ENCODE measurements around the gene MYO10. TPM values are rescaled to one million over a fixed set of nuclear protein-coding genes. Genes with fewer than 3 reads are reported as not detected.

MYO10 gene
- total RNA-seq, 2 donors from 2014 or later, result 24.7 to 77.0 TPM

DNA sequence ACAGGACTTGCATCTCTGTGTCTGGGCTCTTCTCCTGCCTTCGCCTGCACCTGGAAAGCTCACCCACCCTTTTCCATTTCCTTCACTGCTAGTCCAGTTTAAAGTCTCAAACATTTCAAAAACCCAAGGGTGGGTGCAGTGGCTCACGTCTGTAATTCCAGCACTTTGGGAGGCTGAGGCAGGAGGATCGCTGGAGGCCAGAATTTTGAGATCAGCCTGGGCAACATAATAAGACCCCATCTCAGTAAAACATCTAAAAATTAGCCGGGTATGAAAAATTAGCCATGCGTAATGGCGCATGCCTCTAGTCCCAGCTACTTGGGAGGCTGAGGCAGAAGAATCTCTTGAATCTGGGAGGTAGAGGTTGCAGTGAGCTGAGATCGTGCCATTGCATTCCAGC lies 179.4 kb downstream of the MYO10 start:
- TF ChIP-seq POLR2AphosphoS5 (IDR thresholded peaks at IDR 0.05) (no peak), POLR2A (IDR thresholded peaks at IDR 0.05) (no peak)
- TF ChIP-seq, protein P1, sequence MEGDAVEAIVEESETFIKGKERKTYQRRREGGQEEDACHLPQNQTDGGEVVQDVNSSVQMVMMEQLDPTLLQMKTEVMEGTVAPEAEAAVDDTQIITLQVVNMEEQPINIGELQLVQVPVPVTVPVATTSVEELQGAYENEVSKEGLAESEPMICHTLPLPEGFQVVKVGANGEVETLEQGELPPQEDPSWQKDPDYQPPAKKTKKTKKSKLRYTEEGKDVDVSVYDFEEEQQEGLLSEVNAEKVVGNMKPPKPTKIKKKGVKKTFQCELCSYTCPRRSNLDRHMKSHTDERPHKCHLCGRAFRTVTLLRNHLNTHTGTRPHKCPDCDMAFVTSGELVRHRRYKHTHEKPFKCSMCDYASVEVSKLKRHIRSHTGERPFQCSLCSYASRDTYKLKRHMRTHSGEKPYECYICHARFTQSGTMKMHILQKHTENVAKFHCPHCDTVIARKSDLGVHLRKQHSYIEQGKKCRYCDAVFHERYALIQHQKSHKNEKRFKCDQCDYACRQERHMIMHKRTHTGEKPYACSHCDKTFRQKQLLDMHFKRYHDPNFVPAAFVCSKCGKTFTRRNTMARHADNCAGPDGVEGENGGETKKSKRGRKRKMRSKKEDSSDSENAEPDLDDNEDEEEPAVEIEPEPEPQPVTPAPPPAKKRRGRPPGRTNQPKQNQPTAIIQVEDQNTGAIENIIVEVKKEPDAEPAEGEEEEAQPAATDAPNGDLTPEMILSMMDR (IDR thresholded peaks at IDR 0.05), result no peak
- Histone ChIP-seq H3K27ac (no peak overlapping the region), H3K4me1 (replicated peaks) (no peaks in the 10 kb centered on the region), H3K9me3 (no peaks in the 10 kb centered on the region), H3K4me3 (no peak overlapping the region), H3K27me3 (replicated peaks; ENCODE audit: insufficient read depth) (no peaks in the 10 kb centered on the region), H3K36me3 (no peaks in the 10 kb centered on the region)
- WGBS, result 97% methylated on average over 7 of the region's 7 CpGs
- intact Hi-C loops (cut with DNase I), result no loop called here
- no peak for DNase-seq (ENCODE audit: low spot score)

DNA sequence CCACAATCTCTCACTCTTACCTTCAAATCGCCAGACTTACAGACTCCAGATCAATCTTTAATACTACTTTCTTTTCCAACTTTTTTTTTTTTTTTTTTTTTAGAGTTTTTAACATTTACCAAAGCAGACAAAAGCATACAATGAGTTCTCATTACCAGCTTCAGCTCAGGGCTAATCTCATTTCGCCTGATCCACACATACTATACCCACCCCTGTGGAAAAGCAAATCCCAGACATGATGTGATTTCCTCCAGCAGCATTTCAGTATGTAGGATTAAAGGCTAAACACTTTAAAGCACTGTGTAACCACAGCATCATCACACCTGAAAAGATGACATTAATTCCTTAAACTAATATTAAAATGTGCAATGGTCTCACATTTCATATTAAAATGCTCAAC lies 180.4 kb downstream of the MYO10 start:
- no peak for DNase-seq (ENCODE audit: low spot score)
- Histone ChIP-seq H3K4me1 (replicated peaks) (no peaks in the 10 kb centered on the region), H3K9me3 (no peaks in the 10 kb centered on the region), H3K4me3 (no peak overlapping the region), H3K36me3 (no peaks in the 10 kb centered on the region), H3K27me3 (replicated peaks; ENCODE audit: insufficient read depth) (no peaks in the 10 kb centered on the region), H3K27ac (no peak overlapping the region)
- intact Hi-C loops (cut with DNase I), result no loop called here
- TF ChIP-seq POLR2A (IDR thresholded peaks at IDR 0.05), result no peak
- TF ChIP-seq POLR2AphosphoS5 (IDR thresholded peaks at IDR 0.05), result no peak
- TF ChIP-seq, protein P1 (IDR thresholded peaks at IDR 0.05), result no peak
- whole genome bisulfite sequencing, result 93% methylated on average over 2 of the region's 2 CpGs

DNA sequence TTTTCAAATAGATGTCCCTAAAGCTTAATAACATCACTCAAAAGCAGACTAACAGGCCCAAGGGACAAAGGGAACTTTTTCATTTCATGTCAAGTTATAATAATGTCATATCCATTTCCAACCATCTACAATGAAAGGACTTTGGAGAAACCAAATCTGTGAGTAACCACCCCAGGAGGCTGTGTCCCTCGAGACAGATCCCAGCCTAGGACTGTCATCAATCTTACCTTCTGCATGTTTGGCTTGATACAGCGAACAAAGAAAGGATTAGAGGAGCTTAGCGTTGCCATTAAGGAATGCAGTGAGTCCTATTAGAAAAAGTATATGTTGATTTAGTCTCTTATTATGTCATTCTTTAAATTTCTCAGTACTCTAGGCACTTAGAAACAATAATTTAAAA lies 181.5 kb downstream of the MYO10 start:
- intact Hi-C loops (cut with DNase I), result no loop called here
- 60% methylated on average over 3 of the region's 3 CpGs for WGBS
- Histone ChIP-seq H3K27ac (no peak overlapping the region), H3K4me1 (replicated peaks) (no peaks in the 10 kb centered on the region), H3K27me3 (replicated peaks; ENCODE audit: insufficient read depth) (no peaks in the 10 kb centered on the region), H3K36me3 (no peaks in the 10 kb centered on the region), H3K4me3 (no peak overlapping the region), H3K9me3 (no peaks in the 10 kb centered on the region)
- TF ChIP-seq POLR2AphosphoS5 (IDR thresholded peaks at IDR 0.05), result no peak
- TF ChIP-seq POLR2A (IDR thresholded peaks at IDR 0.05), result no peak
- TF ChIP-seq, protein P1 (IDR thresholded peaks at IDR 0.05), result no peak
- no peak for DNase-seq (ENCODE audit: low spot score)

DNA sequence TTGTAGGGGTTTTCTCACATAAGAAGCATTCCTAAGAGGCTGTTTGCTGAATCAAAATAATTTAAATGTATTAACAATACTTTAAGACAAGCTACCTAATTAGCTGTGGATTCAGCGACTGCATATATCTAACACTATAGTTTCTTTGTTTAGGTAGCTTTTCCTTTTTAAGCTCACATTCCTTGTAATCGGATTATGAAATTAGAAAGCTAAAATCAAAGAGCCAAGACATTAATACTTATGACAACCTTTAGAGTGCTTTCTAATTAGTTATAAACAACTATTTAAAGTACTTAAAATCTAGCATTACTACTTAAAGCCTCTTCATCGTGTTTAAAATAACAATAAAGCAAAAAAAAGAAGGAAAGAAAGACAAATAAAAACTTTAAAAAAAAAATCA lies 182.0 kb downstream of the MYO10 start:
- 81% methylated on average over 3 of the region's 3 CpGs for WGBS
- DNase-seq (ENCODE audit: low spot score), result no peak
- Histone ChIP-seq H3K27me3 (replicated peaks; ENCODE audit: insufficient read depth) (no peaks in the 10 kb centered on the region), H3K4me1 (replicated peaks) (no peaks in the 10 kb centered on the region), H3K4me3 (no peak overlapping the region), H3K36me3 (no peaks in the 10 kb centered on the region), H3K9me3 (no peaks in the 10 kb centered on the region), H3K27ac (no peak overlapping the region)
- TF ChIP-seq POLR2AphosphoS5 (IDR thresholded peaks at IDR 0.05) (no peak), POLR2A (IDR thresholded peaks at IDR 0.05) (no peak)
- TF ChIP-seq, protein P1 (IDR thresholded peaks at IDR 0.05), result no peak
- intact Hi-C loops (cut with DNase I), result no loop called here

DNA sequence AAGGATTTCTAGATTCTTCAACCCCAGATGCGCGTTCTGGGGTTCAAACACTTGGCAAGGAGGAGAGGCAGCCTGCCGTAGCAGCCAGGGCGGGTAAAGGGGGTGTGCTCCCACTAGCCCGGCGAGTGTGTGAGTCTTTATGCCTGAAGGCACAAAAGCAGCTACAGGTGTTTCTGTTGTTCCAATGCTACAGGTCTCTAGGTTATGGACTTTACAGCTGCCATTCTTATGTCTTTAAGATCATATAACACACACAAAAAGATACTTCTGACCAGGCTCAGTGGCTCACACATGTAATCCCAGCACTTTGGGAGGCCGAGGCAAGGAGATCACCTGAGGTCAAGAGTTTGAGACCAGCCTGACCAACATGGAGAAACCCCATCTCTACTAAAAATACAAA lies 185.6 kb downstream of the MYO10 start:
- no peaks in the 10 kb centered on the region for H3K4me1 ChIP-seq (replicated peaks)
- intact Hi-C loops (cut with DNase I), result no loop called here
- H3K4me3 ChIP-seq, result no peak overlapping the region
- no peak for TF ChIP-seq POLR2A (IDR thresholded peaks at IDR 0.05)
- TF ChIP-seq, protein P1 (IDR thresholded peaks at IDR 0.05), result no peak
- DNase-seq (ENCODE audit: low spot score), result no peak
- no peak overlapping the region for H3K27ac ChIP-seq
- no peaks in the 10 kb centered on the region for H3K9me3 ChIP-seq
- no peaks in the 10 kb centered on the region for H3K36me3 ChIP-seq
- H3K27me3 ChIP-seq (replicated peaks; ENCODE audit: insufficient read depth), result no peaks in the 10 kb centered on the region
- 75% methylated on average over 7 of the region's 7 CpGs for WGBS
